ENCODE measurements around the gene PRKCZ. TPM values are rescaled to one million over a fixed set of nuclear protein-coding genes. Genes with fewer than 3 reads are reported as not detected.

The PRKCZ gene
- 0.55 and 2.7 TPM in 2 replicates for total RNA-seq

DNA sequence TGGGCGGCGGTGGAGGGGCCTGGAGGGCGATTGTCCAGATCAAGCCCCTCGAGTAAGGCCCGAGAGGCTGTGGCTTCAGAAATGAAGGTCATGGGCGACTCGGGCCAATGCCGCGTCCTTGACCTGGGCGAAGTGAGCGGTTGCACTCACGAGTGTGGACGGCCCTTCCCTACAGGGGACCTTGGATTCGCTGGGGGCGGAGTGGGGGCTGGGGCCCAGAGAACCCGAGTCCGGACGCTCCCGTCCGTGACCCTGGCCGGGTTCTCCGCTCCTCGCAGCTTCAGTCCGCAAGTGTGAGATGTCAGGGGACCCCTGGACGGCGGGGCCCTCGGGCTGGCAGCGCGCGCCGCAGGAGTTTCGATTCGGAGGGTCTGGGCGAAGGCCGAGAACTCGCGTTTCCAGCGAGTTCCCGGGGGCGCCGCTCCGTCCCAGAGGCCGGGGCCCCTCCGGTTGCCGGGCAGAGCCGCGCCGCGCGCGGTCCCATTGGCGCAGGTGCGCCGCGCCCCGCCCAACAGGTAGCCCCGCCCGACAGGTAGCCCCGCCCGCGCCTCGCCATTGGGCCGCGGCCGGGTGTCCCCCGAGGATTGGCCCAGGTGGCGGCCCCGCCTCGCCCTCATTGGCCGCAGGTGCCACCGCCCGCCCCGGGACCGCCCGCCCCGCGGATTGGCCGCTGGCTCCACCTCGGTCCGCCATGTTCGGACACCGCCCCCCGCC lies at the start of gene PRKCZ:
Gene PRKCZ (plus strand): TSS at position 694 of the 714 bp plus-strand sequence. CDS start 220 bp downstream, outside the sequence.

DNA sequence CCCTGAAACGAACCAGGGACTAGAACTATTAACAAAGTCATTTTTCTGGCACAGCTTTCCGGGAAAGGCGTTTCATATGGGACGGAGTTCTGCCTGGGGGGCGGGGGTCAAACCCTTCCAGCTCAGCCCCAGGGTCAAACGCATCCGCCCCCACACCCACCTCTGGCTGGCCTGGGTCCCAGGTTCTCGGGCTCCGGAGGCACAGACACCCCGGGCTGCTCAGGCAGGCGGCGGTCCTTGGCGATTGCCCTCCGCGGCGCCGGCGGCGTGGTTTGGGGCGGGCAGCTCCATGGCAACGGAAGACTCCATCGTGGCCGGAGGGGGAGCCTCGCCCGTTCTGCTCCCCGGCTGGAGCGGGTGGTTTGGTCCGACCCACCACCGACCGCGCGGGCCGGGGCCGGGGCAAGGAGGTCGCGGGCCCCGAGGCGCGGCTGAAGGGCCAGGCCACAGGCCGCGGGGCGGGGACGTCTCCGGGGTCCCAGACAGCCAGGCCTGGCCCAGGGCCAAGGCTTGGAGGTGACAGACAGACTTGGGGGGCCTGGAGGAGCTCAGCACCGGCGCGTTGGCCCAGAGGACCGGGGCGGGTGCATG lies 46.6 kb upstream of the PRKCZ start, which contains the start of gene CFAP74:
Gene CFAP74 (minus strand): TSS at position 246 of the 591 bp plus-strand sequence. CDS start 12,830 bp downstream, outside the sequence.

DNA sequence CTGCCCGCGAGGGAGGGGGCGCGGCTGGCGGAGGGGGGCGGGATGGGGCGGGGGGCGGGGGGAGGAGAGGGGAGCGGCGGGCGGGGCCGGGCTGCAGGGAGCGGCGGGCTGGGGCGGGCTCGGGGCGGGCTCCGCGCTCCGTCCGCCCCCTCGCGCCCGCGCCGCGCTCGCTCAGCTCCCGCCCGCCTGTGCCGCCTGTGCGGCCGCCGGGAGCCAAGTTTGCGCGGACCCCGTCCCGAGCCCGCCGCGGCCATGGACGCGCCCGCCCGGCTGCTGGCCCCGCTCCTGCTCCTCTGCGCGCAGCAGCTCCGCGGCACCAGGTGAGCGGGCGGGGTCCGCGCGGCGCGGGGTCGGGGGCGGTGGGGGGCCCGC lies 31.1 kb upstream of the PRKCZ start, which contains the start of gene GABRD:
Gene GABRD (plus strand): TSS at position 174 of the 372 bp plus-strand sequence. CDS start 79 bp downstream, at position 253.

DNA sequence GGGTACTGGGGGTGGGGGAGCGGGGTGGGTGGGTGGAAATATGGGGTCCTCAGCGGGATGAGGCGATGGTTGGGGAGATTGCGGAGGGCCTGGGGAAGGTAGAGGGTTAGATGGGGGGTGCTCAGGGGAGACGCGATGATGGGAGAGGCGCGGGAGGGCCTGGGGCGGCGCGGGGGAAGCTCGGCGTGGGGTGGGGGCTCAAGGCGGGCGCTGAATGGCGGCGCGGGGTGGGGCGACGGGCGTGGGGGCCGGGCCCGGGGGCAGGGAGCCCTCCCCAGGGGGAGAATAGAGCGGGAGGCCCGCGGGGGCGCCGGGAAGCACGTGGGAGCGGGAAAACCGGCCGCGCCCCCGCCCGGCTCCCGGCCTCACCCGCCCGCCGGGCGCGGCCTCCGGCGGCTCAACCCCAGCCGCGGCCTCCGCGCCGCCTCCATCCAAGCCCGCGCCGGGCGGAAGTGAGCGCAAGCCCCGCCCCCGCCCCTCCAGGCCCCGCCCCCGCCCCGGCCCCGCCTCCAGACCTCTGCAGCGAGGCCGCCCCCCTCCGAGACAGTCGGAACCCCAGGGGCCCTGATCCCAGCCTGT lies 144.2 kb downstream of the PRKCZ start, which contains the start of gene FAAP20:
Gene FAAP20 (minus strand): TSS at position 454 of the 579 bp plus-strand sequence. CDS start 23 bp downstream, at position 431.

DNA sequence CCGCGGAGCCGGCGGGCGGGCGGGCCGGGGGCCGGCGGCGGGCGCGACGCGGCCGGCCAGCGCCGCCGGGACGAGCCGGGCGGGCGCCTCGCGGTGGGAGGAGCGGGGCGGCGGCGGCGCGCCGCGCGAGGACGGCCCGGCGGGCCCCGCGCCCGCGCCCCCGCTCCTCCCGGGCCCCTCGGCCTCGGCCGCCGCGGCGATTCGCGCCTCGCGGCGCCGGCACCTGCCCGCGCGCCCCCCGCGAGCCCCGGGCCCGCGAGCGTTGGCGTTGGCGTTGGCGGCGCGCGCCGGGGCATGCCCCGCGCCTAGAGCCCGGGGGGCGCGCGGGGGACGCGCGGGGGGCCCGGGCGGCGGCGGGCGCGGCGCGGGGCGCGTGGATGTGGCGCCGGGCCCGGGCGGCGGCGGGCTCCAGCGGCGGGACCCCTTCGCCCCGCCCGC lies 178.0 kb downstream of the PRKCZ start, which contains the start of gene SKI:
Gene SKI (plus strand): TSS at position 163 of the 438 bp plus-strand sequence. CDS start 448 bp downstream, outside the sequence.

Other genes starting within 250 kb of the PRKCZ start
- 104 and 185 TPM in 2 replicates for gene GNB1, start 159.3 kb upstream of the PRKCZ start, total RNA-seq
- gene CALML6, start 135.2 kb upstream of the PRKCZ start, total RNA-seq: 0.59 and 0.88 TPM in 2 replicates
- 0.32 TPM in 1 of 2 replicates, not detected in the other for gene TMEM52, start 131.1 kb upstream of the PRKCZ start, total RNA-seq
- gene CFAP74, start 46.6 kb upstream of the PRKCZ start, total RNA-seq: not detected in 2 replicates
- gene GABRD, start 31.1 kb upstream of the PRKCZ start, total RNA-seq: not detected in 2 replicates
- gene FAAP20, start 144.4 kb downstream of the PRKCZ start, total RNA-seq: 23.8 and 32.2 TPM in 2 replicates
- 35.6 and 43.0 TPM in 2 replicates for gene SKI, start 177.9 kb downstream of the PRKCZ start, total RNA-seq

Data from smooth muscle cell of the umbilical artery (primary cell).